ENCODE measurements around the gene DUS2.

DUS2 gene

GRCh38 chr16:68055395-68055794, 32.3 kb downstream of the DUS2 start:
- Histone ChIP-seq H3K36me3 (ENCODE audit: control insufficient read depth in 2 of 2, insufficient read depth in 1 of 2, low read length in 2 of 2) (peaks cover 11 to 79% of the 10 kb centered on the region in 2 experiments; a peak in 2 of 3 replicates), H3K4me3 (ENCODE audit: low read depth, low read length) (no peak overlapping the region), H3K27ac (ENCODE audit: extremely low read depth, low read depth, low read length) (no peak overlapping the region), H3K9me3 (ENCODE audit: control insufficient read depth, insufficient read depth, low read depth, low read length) (no peaks in the 10 kb centered on the region), H3K4me1 (ENCODE audit: control insufficient read depth, insufficient read depth, low read length) (no peaks in the 10 kb centered on the region)
- TF ChIP-seq, protein P1, sequence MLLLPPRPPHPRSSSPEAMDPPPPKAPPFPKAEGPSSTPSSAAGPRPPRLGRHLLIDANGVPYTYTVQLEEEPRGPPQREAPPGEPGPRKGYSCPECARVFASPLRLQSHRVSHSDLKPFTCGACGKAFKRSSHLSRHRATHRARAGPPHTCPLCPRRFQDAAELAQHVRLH (tag by site-specific recombination; IDR thresholded peaks at IDR 0.05): no peak
- no peak for TF ChIP-seq ZNF266 (tag by site-specific recombination; IDR thresholded peaks at IDR 0.05; ENCODE audit: low read depth)
- no peak for TF ChIP-seq ZNF26 (tag by site-specific recombination; IDR thresholded peaks at IDR 0.05)
- ChIA-PET POLR2A (interaction anchor here (0.7 kb wide), 1 partner anchor 65 kb away, joined by 4 read pairs; no protein-coding TSS in a partner anchor), CTCF (interaction anchor here (1.0 to 1.6 kb wide), 3 partner anchors 10 to 173 kb away, joined by 5 to 6 read pairs (median 5); no protein-coding TSS in a partner anchor)

GRCh38 chr16:68059804-68060203, 36.7 kb downstream of the DUS2 start:
- CTCF ChIA-PET: interaction anchor here (0.7 kb wide), 1 partner anchor 107 kb away, joined by 4 read pairs; no protein-coding TSS in a partner anchor
- H3K36me3 ChIP-seq (ENCODE audit: control insufficient read depth in 2 of 2, insufficient read depth in 1 of 2, low read length in 2 of 2): peaks cover 6 to 72% of the 10 kb centered on the region in 2 experiments; a peak in 2 of 3 replicates

More at GRCh38 chr16:68059804-68060203, 36.7 kb downstream of the DUS2 start:
- no peak overlapping the region for H3K4me3 ChIP-seq (ENCODE audit: low read depth, low read length)
- TF ChIP-seq ZNF645 (tag by site-specific recombination; IDR thresholded peaks at IDR 0.05): no peak
- TF ChIP-seq ZNF133 (tag by site-specific recombination; IDR thresholded peaks at IDR 0.05): no peak
- no peak for TF ChIP-seq WT1 (tag by site-specific recombination; IDR thresholded peaks at IDR 0.05)
- no peak for TF ChIP-seq ZNF202 (tag by site-specific recombination; IDR thresholded peaks at IDR 0.05; ENCODE audit: borderline replicate concordance)
- TF ChIP-seq, protein P2, sequence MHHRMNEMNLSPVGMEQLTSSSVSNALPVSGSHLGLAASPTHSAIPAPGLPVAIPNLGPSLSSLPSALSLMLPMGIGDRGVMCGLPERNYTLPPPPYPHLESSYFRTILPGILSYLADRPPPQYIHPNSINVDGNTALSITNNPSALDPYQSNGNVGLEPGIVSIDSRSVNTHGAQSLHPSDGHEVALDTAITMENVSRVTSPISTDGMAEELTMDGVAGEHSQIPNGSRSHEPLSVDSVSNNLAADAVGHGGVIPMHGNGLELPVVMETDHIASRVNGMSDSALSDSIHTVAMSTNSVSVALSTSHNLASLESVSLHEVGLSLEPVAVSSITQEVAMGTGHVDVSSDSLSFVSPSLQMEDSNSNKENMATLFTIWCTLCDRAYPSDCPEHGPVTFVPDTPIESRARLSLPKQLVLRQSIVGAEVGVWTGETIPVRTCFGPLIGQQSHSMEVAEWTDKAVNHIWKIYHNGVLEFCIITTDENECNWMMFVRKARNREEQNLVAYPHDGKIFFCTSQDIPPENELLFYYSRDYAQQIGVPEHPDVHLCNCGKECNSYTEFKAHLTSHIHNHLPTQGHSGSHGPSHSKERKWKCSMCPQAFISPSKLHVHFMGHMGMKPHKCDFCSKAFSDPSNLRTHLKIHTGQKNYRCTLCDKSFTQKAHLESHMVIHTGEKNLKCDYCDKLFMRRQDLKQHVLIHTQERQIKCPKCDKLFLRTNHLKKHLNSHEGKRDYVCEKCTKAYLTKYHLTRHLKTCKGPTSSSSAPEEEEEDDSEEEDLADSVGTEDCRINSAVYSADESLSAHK (tag by site-specific recombination; IDR thresholded peaks at IDR 0.05): no peak
- TF ChIP-seq ELK4 (IDR thresholded peaks at IDR 0.05; ENCODE audit: borderline replicate concordance, low read depth, low read length): no peak
- TF ChIP-seq, protein P1 (tag by site-specific recombination; IDR thresholded peaks at IDR 0.05): no peak
- no peak for TF ChIP-seq ZFP3 (tag by site-specific recombination; IDR thresholded peaks at IDR 0.05; ENCODE audit: low read depth)
- no peak for TF ChIP-seq KLF10 (tag by site-specific recombination; IDR thresholded peaks at IDR 0.05)
- TF ChIP-seq ZNF24 (tag by site-specific recombination; IDR thresholded peaks at IDR 0.05): no peak
- no peak for TF ChIP-seq ZBTB10 (tag by site-specific recombination; IDR thresholded peaks at IDR 0.05)
- TF ChIP-seq, protein P3, sequence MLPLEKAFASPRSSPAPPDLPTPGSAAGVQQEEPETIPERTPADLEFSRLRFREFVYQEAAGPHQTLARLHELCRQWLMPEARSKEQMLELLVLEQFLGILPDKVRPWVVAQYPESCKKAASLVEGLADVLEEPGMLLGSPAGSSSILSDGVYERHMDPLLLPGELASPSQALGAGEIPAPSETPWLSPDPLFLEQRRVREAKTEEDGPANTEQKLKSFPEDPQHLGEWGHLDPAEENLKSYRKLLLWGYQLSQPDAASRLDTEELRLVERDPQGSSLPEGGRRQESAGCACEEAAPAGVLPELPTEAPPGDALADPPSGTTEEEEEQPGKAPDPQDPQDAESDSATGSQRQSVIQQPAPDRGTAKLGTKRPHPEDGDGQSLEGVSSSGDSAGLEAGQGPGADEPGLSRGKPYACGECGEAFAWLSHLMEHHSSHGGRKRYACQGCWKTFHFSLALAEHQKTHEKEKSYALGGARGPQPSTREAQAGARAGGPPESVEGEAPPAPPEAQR (tag by site-specific recombination; IDR thresholded peaks at IDR 0.05): no peak
- no peak for TF ChIP-seq ZNF792 (tag by site-specific recombination; IDR thresholded peaks at IDR 0.05)
- TF ChIP-seq ZNF239 (tag by site-specific recombination; IDR thresholded peaks at IDR 0.05): no peak
- TF ChIP-seq ZNF16 (tag by site-specific recombination; IDR thresholded peaks at IDR 0.05; ENCODE audit: low read depth): no peak
- TF ChIP-seq ZNF514 (tag by site-specific recombination; IDR thresholded peaks at IDR 0.05): no peak
- no peak for TF ChIP-seq OVOL3 (tag by site-specific recombination; IDR thresholded peaks at IDR 0.05)
- TF ChIP-seq PRDM6 (tag by site-specific recombination; IDR thresholded peaks at IDR 0.05): no peak
- TF ChIP-seq ZNF184 (tag by site-specific recombination; IDR thresholded peaks at IDR 0.05): no peak
- no peaks in the 10 kb centered on the region for H3K9me3 ChIP-seq (ENCODE audit: control insufficient read depth, insufficient read depth, low read depth, low read length)
- no peak overlapping the region for H3K27ac ChIP-seq (ENCODE audit: extremely low read depth, low read depth, low read length)
- no peaks in the 10 kb centered on the region for H3K4me1 ChIP-seq (ENCODE audit: control insufficient read depth, insufficient read depth, low read length)
- POLR2A ChIA-PET: no interaction called here
